GM10266 (cell line): ENCODE results near the gene KLC1.

ENCODE experiments used
- DNase-seq: peaks from one replicate; pipeline ENCODE4 v3.0.0; 2012; ENCODE audit errors: extremely low spot score
- TF ChIP-seq, protein P1 (sequence below): IDR thresholded peaks from 2 replicates; pipeline ENCODE4 v1.5.1; 2012; ENCODE audit warnings: mild to moderate bottlenecking, low read depth; ENCODE audit not compliant: control insufficient read depth, insufficient read depth; ENCODE audit errors: missing control alignments

Gene KLC1

DNA sequence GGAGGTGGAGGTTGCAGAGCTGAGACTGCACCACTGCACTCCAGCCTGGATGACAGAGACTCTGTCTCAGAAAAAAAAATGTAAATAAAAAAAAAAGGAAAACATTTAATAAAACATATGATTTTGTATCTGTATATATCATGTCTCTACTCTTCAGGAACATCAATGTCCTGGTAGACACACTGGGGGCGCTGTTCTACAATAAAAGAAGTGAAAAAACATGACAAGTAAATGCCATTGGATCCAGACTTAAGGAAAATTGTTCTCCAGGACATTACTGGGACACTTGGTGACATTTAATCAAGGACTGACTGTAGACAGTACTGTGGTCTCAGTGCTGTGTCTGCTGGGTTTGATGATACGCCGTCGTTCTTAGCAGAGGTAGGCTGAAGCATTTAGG lies 15.5 kb upstream of the KLC1 start:
- DNase-seq: no peak
- TF ChIP-seq, protein P1, sequence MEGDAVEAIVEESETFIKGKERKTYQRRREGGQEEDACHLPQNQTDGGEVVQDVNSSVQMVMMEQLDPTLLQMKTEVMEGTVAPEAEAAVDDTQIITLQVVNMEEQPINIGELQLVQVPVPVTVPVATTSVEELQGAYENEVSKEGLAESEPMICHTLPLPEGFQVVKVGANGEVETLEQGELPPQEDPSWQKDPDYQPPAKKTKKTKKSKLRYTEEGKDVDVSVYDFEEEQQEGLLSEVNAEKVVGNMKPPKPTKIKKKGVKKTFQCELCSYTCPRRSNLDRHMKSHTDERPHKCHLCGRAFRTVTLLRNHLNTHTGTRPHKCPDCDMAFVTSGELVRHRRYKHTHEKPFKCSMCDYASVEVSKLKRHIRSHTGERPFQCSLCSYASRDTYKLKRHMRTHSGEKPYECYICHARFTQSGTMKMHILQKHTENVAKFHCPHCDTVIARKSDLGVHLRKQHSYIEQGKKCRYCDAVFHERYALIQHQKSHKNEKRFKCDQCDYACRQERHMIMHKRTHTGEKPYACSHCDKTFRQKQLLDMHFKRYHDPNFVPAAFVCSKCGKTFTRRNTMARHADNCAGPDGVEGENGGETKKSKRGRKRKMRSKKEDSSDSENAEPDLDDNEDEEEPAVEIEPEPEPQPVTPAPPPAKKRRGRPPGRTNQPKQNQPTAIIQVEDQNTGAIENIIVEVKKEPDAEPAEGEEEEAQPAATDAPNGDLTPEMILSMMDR: peak; percentile 26

- DNase-seq: no peak
- TF ChIP-seq, protein P1: no peak
Measured at GRCh38 chr14:103616635-103617300, 12.2 kb upstream of the KLC1 start.

GRCh38 chr14:103619057-103619456 lies 10.0 kb upstream of the KLC1 start:
- no peak for DNase-seq
- TF ChIP-seq, protein P1: no peak

GRCh38 chr14:103621860-103622259 lies 7.2 kb upstream of the KLC1 start:
- TF ChIP-seq, protein P1: no peak
- DNase-seq: no peak

- no peak for DNase-seq
- TF ChIP-seq, protein P1: no peak
Measured at GRCh38 chr14:103623308-103623707, 5.7 kb upstream of the KLC1 start.

- TF ChIP-seq, protein P1: no peak
- no peak for DNase-seq
Measured at GRCh38 chr14:103623883-103624482, 5.0 kb upstream of the KLC1 start.

GRCh38 chr14:103624860-103625259 lies 4.2 kb upstream of the KLC1 start:
- DNase-seq: no peak
- TF ChIP-seq, protein P1: no peak
